Subcutaneous adipose tissue (tissue), 4 donors: ENCODE measurements around the gene EOLA1. TPM values are rescaled to one million over a fixed set of nuclear protein-coding genes. Genes with fewer than 3 reads are reported as not detected.
"Not testable (repeated sequence)": the region's sequence is repeated elsewhere in the genome, so short reads cannot be mapped to it uniquely, and the experiment has no call there.

Experiments
- CTCF ChIP-seq: fragments of 450-650 bp; IDR thresholded peaks from one replicate; pipeline ENCODE4 v1.5.1; 2016; ENCODE audit warnings: low read depth, mild to moderate bottlenecking, control low read depth, antibody characterized with exemption, moderate library complexity
- total RNA-seq, 4 donors: library from RNA; depleted of rRNA; stranded (reverse); fragments of >200 nt; gene quantifications; one replicate each; pipeline ENCODE4 v1.1.0, GENCODE V29; 2016

Gene EOLA1
- total RNA-seq, 4 donors from 2014 or later, result 7.6 to 16.8 (median 12.3) TPM

GRCh38 chrX:149568701-149569296 is 28.0 kb downstream of the EOLA1 start:
- TF ChIP-seq CTCF, result no peak

- no peak for TF ChIP-seq CTCF
Observed at GRCh38 chrX:149569770-149570169, 29.0 kb downstream of the EOLA1 start.

- TF ChIP-seq CTCF, result no peak
Observed at GRCh38 chrX:149570668-149571067, 29.9 kb downstream of the EOLA1 start.

GRCh38 chrX:149571770-149572169 is 31.0 kb downstream of the EOLA1 start:
- no peak for TF ChIP-seq CTCF

GRCh38 chrX:149572743-149573142 is 31.9 kb downstream of the EOLA1 start:
- TF ChIP-seq CTCF, result no peak

- TF ChIP-seq CTCF, result not testable (repeated sequence)
Observed at GRCh38 chrX:149587359-149587758, 46.5 kb downstream of the EOLA1 start, which contains the start of gene MAGEA9B. MAGEA9B (minus strand) TSS chrX:149587459; CDS start chrX:149583179, 4,280 bp downstream.

GRCh38 chrX:149595214-149595613 is 54.4 kb downstream of the EOLA1 start, which contains the start of gene HSFX2:
HSFX2 (minus strand) TSS chrX:149595314; CDS start chrX:149594700, 614 bp downstream.
- TF ChIP-seq CTCF, result not testable (repeated sequence)

Other genes starting within 250 kb of the EOLA1 start
- gene IDS, start 35.7 kb upstream of the EOLA1 start, total RNA-seq, result 10 to 100 TPM; 55.8 to 73.1 (median 56.8) TPM
- not detected for gene HSFX3, start 8.9 kb downstream of the EOLA1 start, total RNA-seq
- gene MAGEA9B, start 46.4 kb downstream of the EOLA1 start, total RNA-seq, result not detected
- under 1 TPM in 2 of 4 donors, not detected in 2; 0.65 to 0.68 TPM for gene HSFX2, start 54.3 kb downstream of the EOLA1 start, total RNA-seq
- 10 to 100 TPM; 15.1 to 20.2 (median 18.9) TPM for gene TMEM185A, start 90.8 kb downstream of the EOLA1 start, total RNA-seq
- gene MAGEA11, start 171.0 kb downstream of the EOLA1 start, total RNA-seq, result not detected
- gene HSFX1, start 233.1 kb downstream of the EOLA1 start, total RNA-seq, result 1 to 10 TPM in 2 of 4 donors, under 1 TPM in 2; 0.33 to 1.7 (median 0.83) TPM
- gene MAGEA9, start 240.9 kb downstream of the EOLA1 start, total RNA-seq, result not detected